Activated T-helper 1 cell treated with Interleukin-2 at 50 U/mL for 16 hours (primary cell): ENCODE measurements around the gene GLT6D1.

Experiments
- DNase-seq: peaks from one replicate; pipeline ENCODE4 v3.0.0-alpha.2; 2020; ENCODE audit warnings: low read depth

The GLT6D1 gene

DNA sequence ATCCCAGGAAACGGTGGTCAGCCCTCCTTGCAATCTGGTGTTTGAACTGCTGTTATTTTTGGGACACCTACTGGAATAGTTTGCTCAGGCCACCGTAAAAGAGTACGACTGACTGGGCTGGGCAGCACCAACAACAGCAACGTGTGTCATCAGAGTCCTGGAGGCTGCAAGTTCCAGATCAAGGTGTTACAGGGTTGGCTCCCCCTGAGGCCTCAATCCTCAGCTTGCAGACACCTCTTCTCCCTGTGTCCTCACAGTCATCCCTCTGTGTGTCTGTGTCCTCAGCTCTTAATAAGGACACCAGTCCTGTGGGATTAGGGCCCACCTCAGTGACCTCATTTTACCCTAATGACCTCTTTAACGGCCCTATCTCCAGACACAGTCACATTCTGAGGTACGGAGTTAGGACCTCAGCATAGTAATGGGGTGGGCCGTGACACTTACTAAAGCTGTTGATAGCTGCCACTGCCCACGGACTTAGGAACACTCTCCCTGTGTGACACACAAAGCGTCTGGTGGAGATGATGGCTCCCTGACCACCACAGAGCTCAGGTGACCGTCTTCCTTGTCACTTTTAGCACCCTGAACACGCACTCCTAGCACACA lies 16.8 kb downstream of the GLT6D1 start:
- DNase-seq = no peak

DNA sequence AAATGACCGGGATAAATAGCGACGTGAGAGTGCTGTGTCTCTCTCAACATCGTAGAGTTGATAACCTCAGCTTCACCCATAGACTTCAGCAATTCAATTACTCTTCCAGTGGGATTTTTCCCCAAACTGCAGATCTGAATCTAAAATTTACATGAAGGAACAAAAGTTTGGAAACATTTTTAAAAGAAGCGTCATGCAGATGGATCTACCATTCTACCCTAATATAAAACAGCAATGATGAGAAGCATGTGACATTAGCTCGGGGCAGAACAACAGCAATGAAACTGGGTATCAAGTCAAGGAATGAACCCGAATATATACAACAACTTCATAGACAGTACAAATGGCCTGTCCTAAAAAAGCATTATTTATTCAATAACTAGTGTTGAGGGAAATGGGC lies 18.8 kb downstream of the GLT6D1 start:
- no peak for DNase-seq

DNA sequence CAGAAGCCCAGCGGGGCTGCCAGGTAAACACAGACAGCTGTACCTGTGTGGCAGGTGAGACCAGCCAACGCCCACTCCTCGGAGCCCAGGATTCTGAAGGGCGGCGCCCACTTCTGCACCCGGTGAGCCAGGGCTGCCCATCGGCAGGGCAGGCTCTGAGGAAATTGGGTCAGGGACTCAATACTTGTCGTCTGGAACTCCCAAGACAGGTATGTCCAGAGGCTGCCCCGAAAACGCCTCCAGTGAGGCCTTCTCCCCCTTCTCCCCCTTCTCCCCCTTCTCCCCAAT lies 19.8 kb downstream of the GLT6D1 start:
- DNase-seq = no peak

DNA sequence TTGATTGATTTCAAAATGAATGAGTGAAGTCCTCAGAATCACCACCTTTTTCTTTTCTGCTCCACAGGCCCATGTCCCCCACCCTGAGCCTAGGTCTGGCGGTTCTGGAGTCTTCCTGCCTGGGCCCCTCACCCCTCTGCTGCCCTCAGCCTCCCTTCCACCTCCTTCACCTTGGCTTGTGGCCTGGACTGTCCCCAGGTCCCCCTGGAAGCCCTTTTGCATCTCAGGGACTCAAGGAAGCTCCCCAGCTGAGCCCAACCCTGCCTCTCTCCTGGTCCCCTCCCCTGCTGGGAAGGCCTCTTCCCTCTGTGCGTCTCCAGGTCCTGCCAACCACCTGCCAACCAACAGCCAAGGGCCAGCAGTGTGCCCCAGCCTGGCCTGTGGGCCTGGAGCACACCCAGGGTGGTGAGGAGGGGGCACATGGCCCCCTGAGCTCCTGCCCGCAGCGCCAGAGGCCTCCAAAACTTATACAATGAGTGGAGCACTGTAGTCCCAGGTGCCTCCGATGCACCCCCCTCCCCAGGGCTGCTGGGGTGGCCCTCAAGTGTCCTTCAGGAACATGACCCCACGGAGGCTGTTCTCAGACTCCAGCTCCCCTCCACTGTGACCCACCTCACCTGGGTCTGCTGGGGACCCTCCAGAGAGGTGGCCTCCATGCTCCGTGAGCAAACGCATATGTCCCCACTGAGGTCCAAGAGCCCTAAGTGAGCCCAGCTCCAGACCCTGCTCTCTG lies 20.3 kb downstream of the GLT6D1 start:
- DNase-seq = no peak

DNA sequence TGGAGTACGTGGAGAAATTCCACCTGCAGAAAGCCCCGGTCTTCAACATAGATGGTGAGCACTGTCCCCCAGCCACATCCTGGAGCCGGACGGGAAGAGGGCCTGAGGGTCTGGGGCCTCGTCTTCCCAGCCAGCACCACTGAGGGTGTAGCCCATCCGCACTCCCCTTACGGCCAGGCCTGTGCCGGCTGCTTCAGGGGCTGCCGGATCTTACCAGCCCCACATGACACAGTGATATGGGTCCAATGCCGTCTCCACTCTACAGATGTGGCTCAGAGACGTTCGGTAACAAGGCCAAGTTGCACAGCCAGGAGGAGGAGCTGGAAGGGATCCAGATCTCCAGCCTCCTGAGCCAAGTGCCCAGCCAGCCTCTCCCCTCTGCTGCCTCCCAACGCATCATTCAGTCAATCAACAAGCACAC lies 21.3 kb downstream of the GLT6D1 start:
- no peak for DNase-seq

GRCh38 chr9:135617538-135617900 lies 21.8 kb downstream of the GLT6D1 start:
- DNase-seq = no peak

DNA sequence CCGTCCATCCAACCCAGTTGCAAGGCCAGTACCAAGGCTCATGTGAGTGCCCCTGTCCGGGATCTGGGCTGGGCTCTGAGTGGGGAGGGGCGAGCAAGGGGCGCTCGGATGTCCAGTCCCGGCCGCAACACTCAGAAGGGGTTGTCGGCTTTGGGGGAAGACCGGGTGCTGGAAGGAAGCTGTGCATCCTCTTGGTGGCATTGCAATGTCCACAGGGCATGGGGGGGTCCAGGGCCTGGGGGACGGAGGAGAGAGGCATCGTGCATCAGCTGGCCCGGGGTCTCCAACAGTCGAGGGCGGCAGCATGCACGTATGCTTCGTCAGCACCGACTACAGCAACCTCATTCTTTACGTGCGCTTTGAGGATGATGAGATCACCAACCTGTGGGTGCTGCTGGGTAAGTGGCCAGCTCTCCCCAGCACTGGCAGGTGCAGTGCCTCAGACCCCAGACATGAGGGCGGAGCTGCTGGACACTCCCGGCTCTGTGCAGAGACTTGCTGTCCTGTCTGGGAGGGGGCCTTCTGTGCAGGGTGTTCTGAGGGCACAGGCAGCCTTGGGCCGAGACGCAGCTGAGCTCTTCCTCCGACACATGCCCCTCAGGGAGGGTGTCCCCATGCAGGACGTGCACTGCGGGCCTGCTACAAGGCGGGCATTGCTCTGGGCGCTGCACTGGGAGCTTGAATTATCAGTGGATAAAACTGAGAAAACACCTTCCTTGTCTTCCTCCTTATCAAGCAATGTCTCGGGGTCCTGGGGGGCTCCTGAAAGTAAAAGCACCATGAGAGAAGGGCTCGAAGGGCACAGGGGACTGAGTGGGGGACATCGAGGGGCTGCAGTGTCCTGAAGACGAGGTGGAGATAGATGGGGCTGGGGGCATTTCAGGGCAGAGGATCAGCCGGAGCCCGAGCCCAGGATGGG lies 22.5 kb downstream of the GLT6D1 start:
- no peak for DNase-seq

GRCh38 chr9:135615666-135616618 lies 23.4 kb downstream of the GLT6D1 start:
- DNase-seq = no peak

GRCh38 chr9:135614821-135615665 lies 24.3 kb downstream of the GLT6D1 start:
- no peak for DNase-seq

DNA sequence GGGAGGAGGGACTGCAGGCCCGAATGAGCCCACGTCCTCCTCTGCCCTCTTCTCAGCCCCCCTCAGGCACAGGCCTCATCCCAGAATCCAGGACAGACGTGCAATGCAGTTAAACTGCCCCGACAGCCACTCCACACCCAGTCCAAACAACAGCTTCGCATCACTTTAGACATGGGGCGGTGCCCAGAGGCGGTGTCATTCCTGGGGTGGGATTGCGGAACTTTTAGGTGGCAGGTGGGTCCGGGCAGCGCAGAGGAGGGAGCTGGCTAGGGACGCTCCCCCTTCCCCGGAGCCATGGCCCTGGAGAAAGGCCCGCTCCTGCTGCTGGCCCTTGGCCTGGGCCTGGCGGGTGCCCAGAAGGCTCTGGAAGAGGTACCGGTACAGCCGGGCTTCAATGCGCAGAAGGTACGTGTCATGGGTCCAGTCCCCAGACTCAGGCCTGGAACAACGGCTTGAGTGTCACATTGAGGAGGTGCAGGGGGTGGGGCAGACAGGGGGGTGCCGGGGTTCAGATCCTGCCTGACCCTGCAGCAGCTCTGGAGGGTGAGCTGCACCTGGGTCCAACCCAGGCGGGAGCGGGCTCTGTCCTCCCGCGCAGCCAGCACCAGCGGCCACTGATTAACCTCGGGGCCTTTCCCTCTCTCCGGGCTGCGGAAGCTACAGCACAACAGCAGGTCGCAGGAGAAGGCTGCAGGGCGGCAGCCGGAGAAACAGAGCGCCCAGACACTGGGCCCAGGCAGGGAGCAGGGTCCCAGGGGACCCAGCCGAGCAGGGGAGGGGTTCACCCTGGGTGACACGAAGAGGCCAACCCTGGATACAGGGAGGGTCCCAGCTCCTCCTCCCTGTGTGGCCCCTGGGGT lies 25.2 kb downstream of the GLT6D1 start:
- DNase-seq = no peak

- DNase-seq = no peak
These were observed 26.1 kb downstream of the GLT6D1 start for GRCh38 chr9:135612981-135613910.

- DNase-seq = no peak
These were observed 26.9 kb downstream of the GLT6D1 start for GRCh38 chr9:135612437-135612836.

- no peak for DNase-seq
These were observed 27.5 kb downstream of the GLT6D1 start for GRCh38 chr9:135611875-135612209.

- DNase-seq = no peak
These were observed 28.0 kb downstream of the GLT6D1 start for GRCh38 chr9:135611142-135611874.

GRCh38 chr9:135610290-135611141 lies 28.8 kb downstream of the GLT6D1 start:
- DNase-seq = no peak

DNA sequence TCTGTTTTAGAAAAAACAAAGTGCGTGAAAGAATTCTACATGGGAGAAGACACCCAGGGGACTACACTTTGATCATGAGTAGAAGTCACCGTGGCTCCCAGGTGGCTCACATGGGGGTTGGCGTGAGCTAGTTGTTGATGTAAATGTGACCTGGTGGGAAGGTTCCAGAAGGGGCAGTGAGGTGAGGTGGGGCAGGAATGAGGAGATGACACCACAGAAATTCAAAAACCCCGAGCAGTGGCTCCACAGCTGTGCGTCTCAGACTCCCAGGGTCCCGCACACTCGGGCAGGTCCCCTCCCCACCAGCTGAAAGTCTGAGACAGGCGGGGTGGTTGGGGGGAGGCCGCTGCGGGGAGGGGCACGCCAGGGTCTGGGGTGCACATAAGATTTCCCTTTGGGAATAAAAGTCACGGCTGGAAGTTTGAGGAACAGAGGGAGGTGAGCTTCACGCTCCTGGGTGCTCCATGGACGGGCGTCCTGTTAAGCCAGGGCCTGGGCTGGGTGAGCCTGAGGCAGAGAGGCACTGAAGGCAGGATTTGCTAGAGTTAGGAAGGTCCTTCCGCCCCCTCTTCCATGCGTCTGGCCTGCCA lies 29.9 kb downstream of the GLT6D1 start:
- no peak for DNase-seq

- DNase-seq = no peak
These were observed 30.4 kb downstream of the GLT6D1 start for GRCh38 chr9:135608999-135609317.
